GOT3 (cell line): ENCODE results near the gene FAM110A.
"Not testable (repeated sequence)": the region's sequence is repeated elsewhere in the genome, so short reads cannot be mapped to it uniquely, and the experiment has no call there.

Source experiments
- DNase-seq: peaks from one replicate; lab custom pipeline; 2025; ENCODE audit warnings: mixed read lengths; lab: John Stamatoyannopoulos, UW

Gene FAM110A

GRCh38 chr20:844473-845225 is 11.1 kb downstream of the FAM110A start:
- peak; percentile 34 for DNase-seq

DNA sequence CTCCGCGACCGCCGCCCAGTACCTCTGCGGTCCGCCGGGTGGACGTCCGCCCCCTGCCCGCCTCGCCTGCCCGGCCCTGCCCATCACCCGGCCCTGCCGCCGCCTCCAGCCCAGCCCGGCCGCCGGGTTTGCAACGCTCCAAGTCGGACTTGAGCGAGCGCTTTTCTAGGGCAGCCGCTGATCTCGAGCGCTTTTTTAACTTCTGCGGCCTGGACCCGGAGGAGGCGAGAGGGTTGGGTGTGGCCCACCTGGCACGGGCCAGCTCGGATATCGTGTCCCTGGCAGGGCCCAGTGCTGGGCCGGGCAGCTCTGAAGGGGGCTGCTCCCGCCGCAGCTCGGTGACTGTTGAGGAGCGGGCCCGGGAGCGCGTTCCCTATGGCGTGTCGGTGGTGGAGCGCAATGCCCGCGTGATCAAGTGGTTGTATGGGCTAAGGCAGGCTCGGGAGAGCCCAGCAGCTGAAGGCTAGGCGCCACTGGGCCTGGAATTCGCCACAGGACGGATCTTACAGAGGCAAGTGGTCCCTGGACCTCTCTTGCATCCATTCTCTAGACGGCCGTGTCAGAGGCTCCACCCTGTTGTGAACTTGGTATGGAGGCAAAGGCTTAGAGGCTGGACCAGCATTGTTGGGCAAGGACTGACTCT is 11.8 kb downstream of the FAM110A start:
- DNase-seq, result no peak

DNA sequence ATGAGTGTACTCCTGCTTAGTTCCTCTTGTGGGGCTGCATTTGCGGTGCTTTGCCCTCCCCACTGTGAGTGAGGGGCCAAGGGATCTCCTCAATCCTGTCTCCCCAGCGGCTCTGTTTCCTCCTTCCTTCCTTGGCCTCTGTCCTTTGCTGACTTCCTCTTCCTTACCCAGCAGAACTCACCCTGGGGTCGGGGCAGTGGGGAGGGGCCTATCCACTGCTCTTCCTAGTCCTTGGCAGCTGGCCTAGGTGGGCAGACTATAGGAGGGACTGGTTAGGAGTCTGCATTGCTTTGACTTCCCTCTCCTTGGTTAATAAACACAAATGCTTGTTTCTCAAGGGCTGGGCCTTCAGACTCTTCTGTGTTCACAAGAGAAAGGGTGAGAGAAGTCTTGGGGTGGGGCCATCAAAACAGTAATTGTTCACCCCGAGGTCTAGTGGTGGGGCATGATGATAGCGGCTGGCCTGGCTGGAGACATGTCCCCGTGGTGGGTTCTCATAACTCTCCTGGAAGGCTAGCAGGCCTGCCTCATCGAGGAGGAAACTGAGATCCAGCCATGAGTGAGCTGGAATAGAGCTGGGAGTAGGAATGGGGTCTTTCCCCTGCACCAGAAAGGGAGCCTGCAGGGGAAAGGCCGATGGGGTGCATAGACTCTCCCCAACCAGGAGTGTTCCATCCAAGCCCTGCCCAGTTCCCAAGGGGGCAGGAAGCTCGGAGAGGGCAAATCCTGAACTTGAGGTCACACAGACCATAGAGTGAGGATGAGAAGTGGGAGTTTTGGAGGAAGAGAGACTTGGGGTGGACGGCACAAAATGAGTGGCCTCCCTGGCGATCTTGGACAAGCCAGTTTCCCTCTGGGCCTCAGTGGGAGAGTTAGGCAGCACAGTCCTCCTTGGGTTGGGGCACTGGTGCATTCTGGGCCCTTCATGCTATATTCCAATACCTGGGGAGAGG is 12.7 kb downstream of the FAM110A start:
- DNase-seq, result no peak

GRCh38 chr20:846894-847278 is 13.4 kb downstream of the FAM110A start:
- DNase-seq, result no peak

GRCh38 chr20:848193-848592 is 14.7 kb downstream of the FAM110A start:
- no peak for DNase-seq

DNA sequence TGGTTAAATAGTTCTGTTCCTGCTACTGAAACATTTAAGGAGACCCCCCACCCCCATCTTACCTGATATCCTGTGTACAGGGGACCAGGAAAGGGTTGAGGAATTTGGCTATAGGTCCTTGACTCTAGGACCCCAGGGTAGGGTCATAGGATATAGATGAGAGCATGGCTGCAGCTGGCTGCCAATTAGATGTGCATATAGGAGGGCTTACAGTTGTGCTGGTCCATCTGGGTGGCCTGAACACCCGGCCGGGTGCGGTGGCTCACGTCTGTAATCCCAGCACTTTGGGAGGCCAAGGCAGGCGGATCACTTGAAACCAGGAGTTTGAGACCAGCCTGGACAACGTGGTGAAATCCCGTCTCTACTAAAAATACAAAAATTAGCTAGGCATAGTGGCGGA is 15.2 kb downstream of the FAM110A start:
- not testable (repeated sequence) for DNase-seq

DNA sequence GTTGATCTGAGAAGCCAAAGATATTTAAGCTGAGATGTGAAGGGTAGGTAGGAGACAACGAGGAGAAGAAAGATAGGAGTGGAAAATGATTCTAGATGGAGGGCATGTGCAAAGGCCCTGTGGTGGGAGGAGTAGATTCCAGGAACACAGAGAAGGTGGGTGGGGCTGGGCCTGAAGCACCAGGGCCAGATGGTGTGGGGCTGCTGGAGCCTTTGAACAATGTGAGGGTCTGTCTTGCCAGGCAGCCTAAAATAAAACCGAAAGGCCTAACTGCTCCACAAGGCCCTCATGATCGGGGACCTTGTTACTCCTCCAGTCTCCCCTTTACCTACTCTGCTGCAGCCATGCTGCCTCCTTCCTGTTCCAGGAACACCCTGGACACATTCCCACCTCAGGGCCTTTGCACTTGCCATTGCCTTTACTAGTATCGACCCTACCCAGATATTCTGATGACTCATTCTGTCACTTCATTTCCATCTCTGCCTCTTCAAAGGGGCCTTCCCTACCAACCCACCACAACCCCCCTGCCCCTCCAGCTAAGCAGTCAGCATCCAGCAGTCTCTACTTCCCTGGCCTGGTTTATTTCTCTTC is 20.0 kb downstream of the FAM110A start:
- DNase-seq, result no peak

- DNase-seq, result no peak
Observed at GRCh38 chr20:854601-855000, 21.1 kb downstream of the FAM110A start.

DNA sequence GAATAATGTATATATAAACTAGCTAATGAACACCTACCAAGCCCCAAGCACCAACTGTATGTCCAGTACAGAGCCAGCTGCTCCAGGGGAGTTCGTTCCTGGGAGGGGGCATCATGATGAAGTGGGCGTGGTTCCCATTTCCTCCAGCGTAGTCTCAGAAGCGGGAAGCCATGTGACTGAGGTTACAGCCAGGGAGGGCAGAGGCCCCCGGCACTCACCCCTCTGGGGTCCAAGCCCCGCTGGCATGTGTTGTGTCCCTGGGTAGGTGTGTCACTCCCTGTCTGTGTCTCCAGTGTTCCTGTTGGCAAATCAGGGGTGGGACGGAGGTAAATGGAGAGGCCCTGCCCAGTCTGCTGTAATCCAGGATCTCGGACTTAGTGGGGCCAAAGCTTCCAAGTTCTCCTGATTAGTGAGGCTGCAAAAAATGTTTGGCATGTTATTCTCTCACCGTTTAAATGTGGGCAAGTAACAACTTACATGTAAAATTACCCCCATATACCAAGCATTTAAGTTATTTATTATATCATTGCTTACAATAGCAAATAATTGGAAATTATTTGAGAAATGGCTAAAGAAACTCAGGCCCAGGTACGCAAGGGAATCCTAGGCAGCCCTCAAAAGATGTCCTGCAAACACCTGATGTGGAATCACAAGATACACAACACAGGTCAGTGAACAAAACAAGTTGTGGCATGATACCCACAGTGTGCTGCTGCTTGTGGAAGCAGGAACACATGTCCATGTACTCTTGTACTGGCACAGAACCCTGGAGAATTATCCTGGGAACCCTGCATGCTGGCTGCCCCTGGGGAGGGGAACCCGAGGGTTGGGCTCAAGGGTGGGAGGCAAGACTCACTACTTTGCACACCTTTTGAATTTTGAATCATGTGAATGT is 22.2 kb downstream of the FAM110A start:
- no peak for DNase-seq

- peak; percentile 88 for DNase-seq
Observed at GRCh38 chr20:856361-856775, 22.9 kb downstream of the FAM110A start.

DNA sequence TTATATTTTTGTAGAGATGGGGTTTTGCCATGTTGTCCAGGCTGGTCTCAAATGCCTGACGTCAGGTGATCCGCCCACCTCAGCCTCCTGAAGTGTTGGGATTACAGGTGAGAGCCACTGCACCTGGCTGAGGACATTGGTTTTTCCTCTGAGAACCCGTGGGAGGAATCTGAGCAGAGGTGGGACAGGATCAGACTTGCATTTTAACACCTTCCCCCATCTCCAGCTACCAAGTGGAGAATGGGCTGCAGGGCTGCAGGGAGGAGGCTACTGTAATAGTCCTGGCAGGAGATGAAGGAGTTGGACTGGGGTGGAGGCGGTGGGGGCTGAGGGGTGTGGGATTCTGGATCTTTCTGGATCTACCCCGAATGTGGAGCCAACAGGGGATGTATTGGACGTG is 24.5 kb downstream of the FAM110A start:
- no peak for DNase-seq

- DNase-seq, result no peak
Observed at GRCh38 chr20:859751-860231, 26.3 kb downstream of the FAM110A start.

DNA sequence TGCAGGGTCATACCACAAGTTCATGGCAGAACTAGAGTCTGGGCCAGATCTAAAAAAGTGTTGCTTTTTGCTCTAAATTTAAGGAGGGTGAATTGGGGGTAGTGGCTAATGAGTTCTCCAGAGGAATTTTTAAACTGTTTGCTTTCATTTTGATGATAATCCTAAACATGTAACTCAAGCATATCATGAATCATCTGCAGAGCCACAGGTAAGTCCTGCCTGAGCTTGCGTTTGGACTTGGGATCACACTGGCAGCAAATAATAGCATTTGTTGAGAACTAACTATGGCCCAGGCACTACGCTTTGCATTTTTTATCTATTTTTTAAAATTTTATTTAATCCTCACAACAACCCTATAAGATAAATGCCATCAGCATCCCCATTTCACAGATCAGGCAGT is 27.4 kb downstream of the FAM110A start:
- DNase-seq, result no peak

- no peak for DNase-seq
Observed at GRCh38 chr20:865440-865839, 31.9 kb downstream of the FAM110A start.

GRCh38 chr20:868279-868678 is 34.8 kb downstream of the FAM110A start:
- DNase-seq, result no peak

GRCh38 chr20:869606-870005 is 36.1 kb downstream of the FAM110A start:
- no peak for DNase-seq

GRCh38 chr20:870758-871157 is 37.2 kb downstream of the FAM110A start:
- DNase-seq, result no peak

DNA sequence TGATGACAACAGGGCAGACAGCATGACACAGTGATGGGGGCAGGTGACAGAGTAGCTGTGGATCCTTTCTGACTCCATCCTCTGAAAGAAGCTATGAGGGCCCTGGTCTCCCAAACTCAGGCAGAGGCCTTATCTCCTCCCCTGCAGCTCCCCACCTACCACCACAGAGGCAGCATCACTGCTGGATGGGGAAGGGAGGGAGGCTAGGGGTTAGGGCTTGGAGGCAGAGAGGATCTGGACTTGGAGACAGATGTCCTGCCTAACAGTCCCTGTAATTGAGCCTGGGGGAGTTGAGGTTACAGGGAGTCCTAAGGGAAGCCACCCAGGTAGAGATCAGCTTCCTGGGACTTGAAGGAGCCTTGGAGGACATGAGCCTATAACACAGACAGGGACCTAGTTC is 37.9 kb downstream of the FAM110A start:
- DNase-seq, result no peak

DNA sequence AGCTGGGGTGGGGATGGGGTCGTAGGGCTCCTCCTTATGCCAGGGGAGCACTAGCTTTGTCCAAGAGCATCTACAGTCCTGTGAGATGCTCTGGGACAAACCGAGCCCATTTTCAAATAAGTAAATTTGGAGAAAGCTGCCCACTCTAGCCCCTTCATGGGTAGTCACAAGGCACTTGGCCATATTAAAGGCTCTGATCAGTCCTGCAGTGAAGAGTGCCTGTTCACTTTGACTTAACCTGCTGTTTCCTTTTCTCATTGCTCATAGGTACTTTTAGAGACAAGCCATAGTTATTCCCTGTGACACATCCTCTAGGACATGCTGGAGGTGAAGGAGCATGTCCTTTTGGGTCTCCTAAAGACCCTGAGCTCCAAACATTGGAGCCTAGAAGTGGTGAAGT is 38.4 kb downstream of the FAM110A start:
- DNase-seq, result no peak

GRCh38 chr20:872855-873520 is 39.5 kb downstream of the FAM110A start:
- no peak for DNase-seq
